K562 (cell line): Measurements from ENCODE around the gene PYGM. TPM values are rescaled to one million over a fixed set of nuclear protein-coding genes. Genes with fewer than 3 reads are reported as not detected.
A peak's percentile ranks its signal among the peaks of the same experiment; 100 is the strongest.

Experiments used
- BACH1 ChIP-seq: fragments of 200-800 bp; sonication (Bioruptor generic); IDR thresholded peaks from 2 replicates; pipeline ENCODE4 v1.6.1; 2016; ENCODE audit warnings: missing genetic modification characterization, missing compliant biosample characterization
- CBX5 ChIP-seq: IDR thresholded peaks from 2 replicates; pipeline ENCODE4 v1.6.1; 2014; ENCODE audit warnings: low read depth, borderline replicate concordance
- HCFC1 ChIP-seq: IDR thresholded peaks from 2 replicates; pipeline ENCODE4 v1.6.1; 2012; ENCODE audit warnings: low read depth, low read length, improper control_type of control experiment
- HDAC8 ChIP-seq: fragments of 450-650 bp; IDR thresholded peaks from 2 replicates; pipeline ENCODE4 v1.6.1; 2016; ENCODE audit warnings: mild to moderate bottlenecking, missing genetic modification characterization, moderate library complexity, missing compliant biosample characterization
- L3MBTL2 ChIP-seq: fragments of 450-650 bp; IDR thresholded peaks from 2 replicates; pipeline ENCODE4 v1.6.1; 2016; ENCODE audit warnings: mild to moderate bottlenecking, moderate library complexity
- MYC ChIP-seq, 2 experiments: fragments of 250-450 bp in 1 of 2; sonication (Bioruptor Pico) in 1 of 2; IDR thresholded peaks; 2 replicates each; pipeline versions ENCODE4 v1.5.1 to v1.6.1; 2012 to 2021; ENCODE audit warnings: low read depth in 2 of 2, borderline replicate concordance in 1 of 2, improper control_type of control experiment in 1 of 2, low read length in 1 of 2, mild to moderate bottlenecking in 1 of 2, moderate library complexity in 1 of 2
- NCOA4 ChIP-seq: fragments of 450-650 bp; IDR thresholded peaks from 2 replicates; pipeline ENCODE4 v1.6.1; 2018; ENCODE audit warnings: mild to moderate bottlenecking; ENCODE audit not compliant: partially characterized antibody
- PCBP2 ChIP-seq: fragments of 200-400 bp; formaldehyde crosslinking; IDR thresholded peaks from 2 replicates; pipeline ENCODE4 v1.6.1; 2018; ENCODE audit warnings: low read length, low read depth, mild to moderate bottlenecking, moderate library complexity; ENCODE audit not compliant: poor library complexity, severe bottlenecking
- SIX5 ChIP-seq, 2 experiments: IDR thresholded peaks; 2 replicates each; pipeline ENCODE4 v1.6.1; 2011; ENCODE audit warnings: low read length in 2 of 2, borderline replicate concordance in 1 of 2, low read depth in 1 of 2, mild to moderate bottlenecking in 1 of 2, moderate library complexity in 1 of 2; ENCODE audit not compliant: insufficient read depth in 1 of 2
- SNIP1 ChIP-seq: fragments of 450-650 bp; IDR thresholded peaks from 2 replicates; pipeline ENCODE4 v1.7.1; 2017; ENCODE audit warnings: low read depth, mild to moderate bottlenecking
- TAF15 ChIP-seq: fragments of 200-400 bp; formaldehyde crosslinking; IDR thresholded peaks from 2 replicates; pipeline ENCODE4 v1.6.1; 2017; ENCODE audit warnings: mild to moderate bottlenecking, low read depth, low read length, moderate library complexity
- ZFPM2 ChIP-seq: fragments of 250-450 bp; sonication (Bioruptor Pico); IDR thresholded peaks from 2 replicates; pipeline ENCODE4 v1.5.1; 2022; ENCODE audit warnings: mild to moderate bottlenecking
- ZNF12 ChIP-seq: sonication (generic); formaldehyde crosslinking; IDR thresholded peaks from 2 replicates; pipeline ENCODE4 v1.4.0; 2020; ENCODE audit warnings: mild to moderate bottlenecking, missing genetic modification reagents
- ZNF41 ChIP-seq: fragments of 250-450 bp; sonication (Bioruptor Pico); conservative IDR thresholded peaks from 2 replicates; pipeline ENCODE4 v1.4.0; 2020; ENCODE audit warnings: mild to moderate bottlenecking
- ZNF507 ChIP-seq: conservative IDR thresholded peaks from 2 replicates; pipeline ENCODE4 v1.6.1; 2017; ENCODE audit warnings: missing genetic modification characterization, missing compliant biosample characterization
- ZNF699 ChIP-seq: fragments of 250-450 bp; sonication (Bioruptor Pico); IDR thresholded peaks from 2 replicates; pipeline ENCODE4 v1.8.0; 2021; ENCODE audit warnings: mild to moderate bottlenecking, moderate library complexity; ENCODE audit not compliant: insufficient replicate concordance
- polyA plus RNA-seq, 8 experiments: library from polyadenylated mRNA; depleted of rRNA in 4 of 8; stranded (reverse) in 5 of 8; unstranded in 3 of 8; fragments of >200 nt; fragmentation: Nextera tagmentation in 2 of 8; fragmentation: Illumina TruSeq in 1 of 8; extraction: Ambion mirVana in 2 of 8; extraction: Trizol in 1 of 8; gene quantifications; 2 replicates each; pipeline versions ENCODE4 v1.2.1 to v1.2.3, GENCODE V29; 2011 to 2014; ENCODE audit warnings: inconsistent platforms in 1 of 8, missing spikeins in 1 of 8
- total RNA-seq, 7 experiments: library from RNA; depleted of rRNA in 6 of 7; stranded (reverse); fragments of >200 nt in 6 of 7; fragmentation: Illumina TruSeq in 2 of 7; extraction: Trizol in 2 of 7; gene quantifications; 2 replicates each; pipeline versions ENCODE4 v1.2.1 to v1.2.3, GENCODE V29; 2011 to 2021; ENCODE audit warnings: low replicate concordance in 1 of 7
- TF ChIP-seq, protein P1 (sequence below): sonication (generic); formaldehyde crosslinking; IDR thresholded peaks from 2 replicates; pipeline ENCODE4 v1.9.0; 2022; ENCODE audit warnings: mild to moderate bottlenecking, missing genetic modification reagents
- TF ChIP-seq, protein P2 (sequence below), 2 experiments: fragments of 450-650 bp; formaldehyde crosslinking in 1 of 2; IDR thresholded peaks; 2 replicates each; pipeline versions ENCODE4 v1.4.0 to v1.6.1; 2014 to 2020; ENCODE audit warnings: mild to moderate bottlenecking in 2 of 2, borderline replicate concordance in 1 of 2, low read depth in 1 of 2

Gene PYGM
- total and polyA plus RNA-seq, 9 of the 15 experiments (the other 6 are each of a cell fraction or from before 2014, with no cell fraction given): 0.07 to 1.5 (median 0.68) TPM

DNA sequence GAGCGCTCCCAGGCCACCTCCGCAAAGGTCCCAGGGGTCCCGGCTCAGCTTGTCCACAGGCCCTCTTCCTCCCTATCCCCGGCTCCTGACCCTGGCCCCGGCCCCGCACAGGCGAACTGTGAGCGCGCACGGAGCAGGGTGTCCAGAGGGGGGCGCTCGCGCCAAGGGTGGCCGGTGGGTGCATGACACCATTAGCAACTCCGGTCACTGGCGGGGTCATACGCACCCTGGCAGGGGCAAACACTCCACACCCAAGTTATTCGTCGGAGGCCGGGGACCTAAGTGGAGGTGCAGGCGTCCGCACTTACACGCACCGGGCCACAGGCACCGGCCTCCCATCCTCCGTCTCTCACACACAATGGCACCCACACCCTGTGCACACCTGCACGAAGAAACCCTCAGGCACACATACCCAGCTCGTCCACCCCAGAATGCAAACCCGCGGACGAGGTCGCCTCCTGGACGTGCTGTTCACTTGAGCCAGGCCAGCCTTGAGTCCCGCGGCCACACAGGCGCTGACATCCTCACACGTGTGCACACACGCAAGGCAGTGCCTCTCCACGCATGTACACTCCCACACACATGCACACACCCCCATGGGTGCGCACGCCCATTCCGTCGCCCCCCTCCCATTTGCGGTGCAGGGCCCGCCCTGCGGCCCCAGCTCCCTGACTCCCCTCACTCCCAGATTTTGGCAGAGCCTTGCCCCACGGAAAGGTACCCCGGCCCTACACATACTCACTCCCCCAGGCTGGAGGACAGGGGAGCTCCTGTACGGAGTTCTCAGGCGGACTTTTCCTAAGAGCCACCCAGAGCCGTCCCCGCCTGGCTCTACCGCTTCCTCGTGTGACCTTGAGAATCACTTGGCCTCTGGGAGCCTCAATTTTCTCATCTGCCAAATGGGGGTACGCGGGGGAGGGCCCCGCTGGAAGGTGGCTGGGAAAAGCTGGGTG is 15.9 kb downstream of the PYGM start, which contains the start of gene RASGRP2 (continued):
- TF ChIP-seq, protein P1, sequence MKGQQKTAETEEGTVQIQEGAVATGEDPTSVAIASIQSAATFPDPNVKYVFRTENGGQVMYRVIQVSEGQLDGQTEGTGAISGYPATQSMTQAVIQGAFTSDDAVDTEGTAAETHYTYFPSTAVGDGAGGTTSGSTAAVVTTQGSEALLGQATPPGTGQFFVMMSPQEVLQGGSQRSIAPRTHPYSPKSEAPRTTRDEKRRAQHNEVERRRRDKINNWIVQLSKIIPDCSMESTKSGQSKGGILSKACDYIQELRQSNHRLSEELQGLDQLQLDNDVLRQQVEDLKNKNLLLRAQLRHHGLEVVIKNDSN: peak; percentile 59; the same call in 1 of the 2 replicates
- TF ChIP-seq SIX5 (IDR thresholded peaks at IDR 0.05; ENCODE audit: borderline replicate concordance in 1 of 2, insufficient read depth in 1 of 2, low read depth in 1 of 2, low read length in 2 of 2) (no peak), ZNF507 (tag) (no peak), ZFPM2 (CRISPR knock-in tag) (no peak), ZNF41 (CRISPR knock-in tag) (no peak), TAF15 (no peak), HCFC1 (0 out of 2 replicates have a peak, but pooled peaks have one; percentile 10), SNIP1 (no peak), PCBP2 (no peak), CBX5 (no peak), ZNF699 (CRISPR knock-in tag) (no peak), MYC (IDR thresholded peaks at IDR 0.05; ENCODE audit: low read depth, low read length) (no peak), MYC (CRISPR knock-in tag; IDR thresholded peaks at IDR 0.05; ENCODE audit: borderline replicate concordance, low read depth) (no peak), ZNF12 (CRISPR knock-in tag) (no peak), NCOA4 (peak; percentile 3), BACH1 (tag) (no peak), HDAC8 (tag) (no peak), L3MBTL2 (no peak)
- TF ChIP-seq, protein P2, sequence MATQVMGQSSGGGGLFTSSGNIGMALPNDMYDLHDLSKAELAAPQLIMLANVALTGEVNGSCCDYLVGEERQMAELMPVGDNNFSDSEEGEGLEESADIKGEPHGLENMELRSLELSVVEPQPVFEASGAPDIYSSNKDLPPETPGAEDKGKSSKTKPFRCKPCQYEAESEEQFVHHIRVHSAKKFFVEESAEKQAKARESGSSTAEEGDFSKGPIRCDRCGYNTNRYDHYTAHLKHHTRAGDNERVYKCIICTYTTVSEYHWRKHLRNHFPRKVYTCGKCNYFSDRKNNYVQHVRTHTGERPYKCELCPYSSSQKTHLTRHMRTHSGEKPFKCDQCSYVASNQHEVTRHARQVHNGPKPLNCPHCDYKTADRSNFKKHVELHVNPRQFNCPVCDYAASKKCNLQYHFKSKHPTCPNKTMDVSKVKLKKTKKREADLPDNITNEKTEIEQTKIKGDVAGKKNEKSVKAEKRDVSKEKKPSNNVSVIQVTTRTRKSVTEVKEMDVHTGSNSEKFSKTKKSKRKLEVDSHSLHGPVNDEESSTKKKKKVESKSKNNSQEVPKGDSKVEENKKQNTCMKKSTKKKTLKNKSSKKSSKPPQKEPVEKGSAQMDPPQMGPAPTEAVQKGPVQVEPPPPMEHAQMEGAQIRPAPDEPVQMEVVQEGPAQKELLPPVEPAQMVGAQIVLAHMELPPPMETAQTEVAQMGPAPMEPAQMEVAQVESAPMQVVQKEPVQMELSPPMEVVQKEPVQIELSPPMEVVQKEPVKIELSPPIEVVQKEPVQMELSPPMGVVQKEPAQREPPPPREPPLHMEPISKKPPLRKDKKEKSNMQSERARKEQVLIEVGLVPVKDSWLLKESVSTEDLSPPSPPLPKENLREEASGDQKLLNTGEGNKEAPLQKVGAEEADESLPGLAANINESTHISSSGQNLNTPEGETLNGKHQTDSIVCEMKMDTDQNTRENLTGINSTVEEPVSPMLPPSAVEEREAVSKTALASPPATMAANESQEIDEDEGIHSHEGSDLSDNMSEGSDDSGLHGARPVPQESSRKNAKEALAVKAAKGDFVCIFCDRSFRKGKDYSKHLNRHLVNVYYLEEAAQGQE (IDR thresholded peaks at IDR 0.05; ENCODE audit: borderline replicate concordance): peak; percentile 52; the same call in 1 of the 2 replicates
- TF ChIP-seq, protein P2 (CRISPR knock-in tag; IDR thresholded peaks at IDR 0.05; ENCODE audit: low read depth): no peak
